GM12878 (cell line): ENCODE data around the gene CAMKK2. TPM values are rescaled to one million over a fixed set of nuclear protein-coding genes. Genes with fewer than 3 reads are reported as not detected.
A peak's percentile ranks its signal among the peaks of the same experiment; 100 is the strongest.

Experiments
- BCL3 ChIP-seq: IDR thresholded peaks from 2 replicates; pipeline ENCODE4 v1.6.1; 2011; ENCODE audit warnings: borderline replicate concordance, low read depth, mild to moderate bottlenecking, moderate library complexity, low read length; ENCODE audit not compliant: insufficient read depth, poor library complexity, severe bottlenecking
- BCLAF1 ChIP-seq: fragments of 450-650 bp; IDR thresholded peaks from 2 replicates; pipeline ENCODE4 v1.6.1; 2017; ENCODE audit warnings: antibody characterized with exemption, mild to moderate bottlenecking, moderate library complexity
- BMI1 ChIP-seq: fragments of 450-650 bp; IDR thresholded peaks from 2 replicates; pipeline ENCODE4 v1.6.1; 2016; ENCODE audit warnings: mild to moderate bottlenecking, moderate library complexity, borderline replicate concordance
- CREB1 ChIP-seq: IDR thresholded peaks from 2 replicates; pipeline ENCODE4 v1.6.1; 2012; ENCODE audit warnings: low read depth, mild to moderate bottlenecking, inconsistent platforms
- CTCF ChIP-seq, 3 experiments: IDR thresholded peaks in 2 of 3; conservative IDR thresholded peaks in 1 of 3; 2 replicates each; pipeline ENCODE4 v1.5.1; 2011; ENCODE audit warnings: low read depth in 3 of 3, low read length in 3 of 3, mild to moderate bottlenecking in 3 of 3, control low read depth in 2 of 3, moderate library complexity in 2 of 3, inconsistent platforms in 1 of 3, mixed read lengths in 1 of 3; ENCODE audit not compliant: control insufficient read depth in 2 of 3, insufficient read depth in 1 of 3; ENCODE audit errors: extremely low read depth in 1 of 3
- ESRRA ChIP-seq: IDR thresholded peaks from 2 replicates; pipeline ENCODE4 v1.6.1; 2012; ENCODE audit warnings: mild to moderate bottlenecking, low read length, improper control_type of control experiment
- FOXM1 ChIP-seq: IDR thresholded peaks from 2 replicates; pipeline ENCODE4 v1.6.1; 2012; ENCODE audit warnings: low read depth, mild to moderate bottlenecking, inconsistent platforms, low read length, moderate library complexity
- HDAC6 ChIP-seq: fragments of 200-600 bp; sonication (generic); IDR thresholded peaks from one replicate; pipeline ENCODE4 v1.8.0; 2017; ENCODE audit warnings: antibody characterized with exemption; ENCODE audit not compliant: unreplicated experiment
- MEF2A ChIP-seq: IDR thresholded peaks from 2 replicates; pipeline ENCODE4 v1.6.1; 2011; ENCODE audit warnings: low read depth, mild to moderate bottlenecking, low read length, moderate library complexity; ENCODE audit not compliant: insufficient read depth
- MTA3 ChIP-seq: IDR thresholded peaks from 2 replicates; pipeline ENCODE4 v1.6.1; 2012; ENCODE audit warnings: low read length, inconsistent platforms, borderline replicate concordance
- NR2F1 ChIP-seq: fragments of 450-650 bp; conservative IDR thresholded peaks from 2 replicates; pipeline ENCODE4 v1.6.1; 2017; ENCODE audit warnings: mild to moderate bottlenecking
- NRF1 ChIP-seq: conservative IDR thresholded peaks from 2 replicates; pipeline ENCODE4 v1.6.1; 2011; ENCODE audit warnings: mild to moderate bottlenecking, low read depth, low read length, improper control_type of control experiment
- POLR2AphosphoS5 ChIP-seq: IDR thresholded peaks from 2 replicates; pipeline ENCODE4 v1.6.1; 2011; ENCODE audit warnings: mild to moderate bottlenecking, low read length, inconsistent platforms
- RAD51 ChIP-seq: fragments of 450-650 bp; IDR thresholded peaks from 2 replicates; pipeline ENCODE4 v1.6.1; 2016; ENCODE audit warnings: moderate library complexity, mild to moderate bottlenecking, inconsistent platforms
- SIN3A ChIP-seq: IDR thresholded peaks from 2 replicates; pipeline ENCODE4 v1.6.1; 2012; ENCODE audit warnings: low read depth, low read length, improper control_type of control experiment
- SPI1 ChIP-seq: IDR thresholded peaks from 2 replicates; pipeline ENCODE4 v1.6.1; 2011; ENCODE audit warnings: low read depth, mild to moderate bottlenecking, low read length, moderate library complexity, borderline replicate concordance; ENCODE audit not compliant: insufficient read depth
- SRF ChIP-seq, 2 experiments: IDR thresholded peaks; 2 replicates each; pipeline ENCODE4 v1.6.1; 2011; ENCODE audit warnings: low read depth in 2 of 2, low read length in 2 of 2, mild to moderate bottlenecking in 1 of 2, moderate library complexity in 1 of 2
- STAT1 ChIP-seq: fragments of 450-650 bp; conservative IDR thresholded peaks from 2 replicates; pipeline ENCODE4 v1.6.1; 2014; ENCODE audit warnings: antibody characterized with exemption, mild to moderate bottlenecking
- YY1 ChIP-seq: IDR thresholded peaks from 2 replicates; pipeline ENCODE4 v1.6.1; 2011; ENCODE audit warnings: low read depth, mild to moderate bottlenecking, low read length
- ZBED1 ChIP-seq: IDR thresholded peaks from 2 replicates; pipeline ENCODE4 v1.6.1; 2016; ENCODE audit warnings: borderline replicate concordance
- ZNF217 ChIP-seq: fragments of 450-650 bp; IDR thresholded peaks from 2 replicates; pipeline ENCODE4 v1.6.1; 2017; ENCODE audit warnings: antibody characterized with exemption, mild to moderate bottlenecking
- ZSCAN29 ChIP-seq: fragments of 450-650 bp; IDR thresholded peaks from 2 replicates; pipeline ENCODE4 v1.6.1; 2017; ENCODE audit warnings: mild to moderate bottlenecking, moderate library complexity
- polyA plus RNA-seq, 11 experiments: library from polyadenylated mRNA; depleted of rRNA in 4 of 11; unstranded in 6 of 11; stranded (reverse) in 5 of 11; fragments of >200 nt; fragmentation: Nextera tagmentation in 4 of 11; fragmentation: Illumina TruSeq in 1 of 11; extraction: Ambion mirVana in 4 of 11; extraction: Trizol in 1 of 11; gene quantifications; 1 replicate in 1 of 11; 2 replicates in 10 of 11; pipeline versions ENCODE4 v1.2.1 to v1.2.3, GENCODE V29; 2011 to 2016; ENCODE audit warnings: inconsistent platforms in 2 of 11, missing spikeins in 2 of 11, low read depth in 1 of 11
- total RNA-seq, 4 experiments: library from RNA; depleted of rRNA in 3 of 4; stranded (reverse); fragments of >200 nt in 3 of 4; fragmentation: Illumina TruSeq in 1 of 4; extraction: Trizol in 1 of 4; gene quantifications; 2 replicates each; pipeline versions ENCODE4 v1.2.1 to v1.2.3, GENCODE V29; 2013 to 2021
- TF ChIP-seq, protein P1 (sequence below): IDR thresholded peaks from 2 replicates; pipeline ENCODE4 v1.6.1; 2011; ENCODE audit warnings: low read depth, low read length, improper control_type of control experiment, borderline replicate concordance

The CAMKK2 gene
- total and polyA plus RNA-seq, 10 of the 15 experiments (the other 5 are each of a cell fraction or from before 2014, with no cell fraction given) = 5.2 to 40.6 (median 26.6) TPM

GRCh38 chr12:121209624-121210572, 86.6 kb downstream of the CAMKK2 start, which contains the start of gene P2RX4 (continued):
- TF ChIP-seq BCLAF1 (0 out of 2 replicates have a peak, but pooled peaks have one; percentile 44), RAD51 (no peak), HDAC6 (no peak), BMI1 (no peak), ZBED1 (no peak), SPI1 (no peak), MEF2A (no peak), FOXM1 (no peak), SRF (IDR thresholded peaks at IDR 0.05; ENCODE audit: low read depth in 2 of 2, low read length in 2 of 2) (no peak), CTCF (IDR thresholded peaks at IDR 0.05 in 2 of 3, conservative IDR thresholded peaks at IDR 0.05 in 1 of 3; ENCODE audit: control insufficient read depth in 2 of 3, extremely low read depth in 1 of 3, insufficient read depth in 1 of 3, low read depth in 3 of 3, low read length in 3 of 3) (peak; percentile 24 to 54 (median 50); a peak in 5 of 6 replicates), ESRRA (no peak), SIN3A (no peak; the same call in 1 of the 2 replicates), STAT1 (0 out of 2 replicates have a peak, but pooled peaks have one; percentile 23), BCL3 (no peak), NR2F1 (peak; percentile 70), POLR2AphosphoS5 (peak; percentile 90), ZNF217 (peak; percentile 60; the same call in 1 of the 2 replicates), MTA3 (no peak), NRF1 (no peak), ZSCAN29 (0 out of 2 replicates have a peak, but pooled peaks have one; percentile 28), YY1 (peak; percentile 92), CREB1 (peak; percentile 65; the same call in 1 of the 2 replicates)
- TF ChIP-seq, protein P1, sequence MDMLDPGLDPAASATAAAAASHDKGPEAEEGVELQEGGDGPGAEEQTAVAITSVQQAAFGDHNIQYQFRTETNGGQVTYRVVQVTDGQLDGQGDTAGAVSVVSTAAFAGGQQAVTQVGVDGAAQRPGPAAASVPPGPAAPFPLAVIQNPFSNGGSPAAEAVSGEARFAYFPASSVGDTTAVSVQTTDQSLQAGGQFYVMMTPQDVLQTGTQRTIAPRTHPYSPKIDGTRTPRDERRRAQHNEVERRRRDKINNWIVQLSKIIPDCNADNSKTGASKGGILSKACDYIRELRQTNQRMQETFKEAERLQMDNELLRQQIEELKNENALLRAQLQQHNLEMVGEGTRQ = no peak
